GM19372 (cell line): ENCODE measurements around the gene FAM83B.
"Not testable (repeated sequence)": the region's sequence is repeated elsewhere in the genome, so short reads cannot be mapped to it uniquely, and the experiment has no call there.

ENCODE experiments used
- ATAC-seq: cut with Tn5 transposase; IDR thresholded peaks from one replicate; pipeline ENCODE4 v1.9.1; 2021; ENCODE audit warnings: mild to moderate bottlenecking, low read depth, moderate library complexity; ENCODE audit not compliant: unreplicated experiment

FAM83B gene

DNA sequence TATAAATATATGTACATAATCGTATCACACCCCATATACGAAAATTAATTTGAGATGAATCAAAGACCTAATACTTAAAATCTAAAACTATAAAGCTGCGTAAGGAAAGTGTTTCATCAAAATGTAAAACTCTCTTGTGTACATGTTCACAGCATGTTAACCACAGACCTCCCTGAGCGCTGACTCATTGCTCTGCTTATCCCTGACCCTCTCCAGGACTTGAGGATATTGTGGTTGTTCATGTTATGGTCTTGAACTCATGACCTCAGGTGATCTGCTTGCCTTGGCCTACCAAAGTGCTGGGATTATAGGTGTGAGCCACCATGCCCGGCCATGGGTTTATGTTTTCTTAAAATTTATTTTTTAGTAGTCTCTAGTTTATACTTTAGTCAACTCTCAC is 14.2 kb downstream of the FAM83B start:
- ATAC-seq = no peak

DNA sequence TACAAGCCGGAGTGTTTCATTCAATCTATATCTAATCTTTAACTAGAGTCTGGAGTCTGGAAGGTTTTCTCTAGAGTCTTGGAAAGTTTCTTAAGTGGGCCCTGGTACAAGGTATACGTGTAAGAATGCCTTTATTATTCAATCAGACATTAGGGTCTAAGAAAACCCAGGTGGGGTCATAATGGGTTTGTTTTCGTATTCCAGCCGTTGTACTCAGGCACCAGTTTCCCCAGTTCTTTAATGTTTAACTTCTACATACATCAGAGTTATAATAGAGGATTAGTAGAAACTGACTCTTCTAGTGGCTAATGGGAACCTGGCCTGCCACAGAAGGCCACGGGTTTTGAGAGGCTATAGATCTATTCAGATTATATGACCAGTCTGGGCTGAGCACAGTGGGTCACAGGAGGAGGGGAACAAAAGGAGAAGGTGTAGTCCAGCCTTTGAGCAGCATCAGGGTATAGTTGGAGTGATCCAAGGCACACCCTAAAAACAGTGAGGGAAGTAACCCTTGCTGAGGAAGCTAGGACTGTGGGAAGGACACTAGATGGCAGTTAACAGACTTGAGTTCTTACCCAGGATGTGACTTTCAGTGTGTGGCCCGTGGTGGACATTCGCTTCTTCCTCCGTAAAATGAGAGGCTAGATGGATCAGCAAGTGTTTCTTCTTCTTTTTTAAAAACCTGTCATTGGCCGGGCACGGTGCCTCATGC is 15.5 kb downstream of the FAM83B start:
- ATAC-seq = no peak

DNA sequence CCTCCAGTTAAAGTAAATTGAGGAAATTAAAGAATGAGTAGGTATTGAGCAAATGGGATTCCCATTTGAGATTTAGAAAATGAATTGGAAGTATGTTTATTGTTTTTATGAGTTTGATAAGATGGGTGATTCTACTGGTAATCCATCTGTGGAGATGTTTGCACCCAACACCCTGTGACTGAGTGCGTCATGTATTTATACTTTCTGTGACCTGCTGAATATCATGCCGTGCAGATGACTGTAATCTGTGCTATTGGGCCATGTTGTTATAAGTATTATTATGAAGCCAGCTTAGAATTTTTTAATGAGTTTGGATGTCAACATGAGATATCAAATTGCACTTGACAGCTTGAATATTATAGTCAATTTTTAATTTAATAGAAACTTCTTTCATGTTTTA is 17.7 kb downstream of the FAM83B start:
- ATAC-seq = no peak

DNA sequence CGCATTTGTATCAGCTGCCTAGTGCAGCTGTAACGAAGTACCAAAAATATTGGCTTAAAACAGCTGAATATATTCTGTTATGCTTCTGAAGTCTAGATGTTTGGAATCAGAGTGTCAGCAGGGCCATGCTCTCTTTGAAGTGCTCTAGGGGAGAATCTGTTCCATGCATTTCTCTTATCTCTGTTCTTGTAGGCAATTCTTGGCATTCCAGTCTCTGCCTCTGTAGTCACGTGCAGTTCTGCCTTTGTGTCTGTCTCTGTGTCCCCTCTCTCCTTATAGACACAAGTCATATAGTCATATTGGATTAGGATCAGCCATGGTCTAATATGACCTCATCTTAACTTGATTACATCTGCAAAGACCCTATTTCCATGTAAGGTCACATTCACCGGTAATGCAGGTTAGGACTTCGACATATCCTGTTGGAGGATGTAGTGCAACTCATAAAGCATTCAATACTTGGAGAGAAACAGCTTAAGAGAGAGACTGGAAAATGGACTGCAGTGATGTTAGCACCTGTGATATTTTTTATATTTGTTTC is 18.6 kb downstream of the FAM83B start:
- no peak for ATAC-seq

DNA sequence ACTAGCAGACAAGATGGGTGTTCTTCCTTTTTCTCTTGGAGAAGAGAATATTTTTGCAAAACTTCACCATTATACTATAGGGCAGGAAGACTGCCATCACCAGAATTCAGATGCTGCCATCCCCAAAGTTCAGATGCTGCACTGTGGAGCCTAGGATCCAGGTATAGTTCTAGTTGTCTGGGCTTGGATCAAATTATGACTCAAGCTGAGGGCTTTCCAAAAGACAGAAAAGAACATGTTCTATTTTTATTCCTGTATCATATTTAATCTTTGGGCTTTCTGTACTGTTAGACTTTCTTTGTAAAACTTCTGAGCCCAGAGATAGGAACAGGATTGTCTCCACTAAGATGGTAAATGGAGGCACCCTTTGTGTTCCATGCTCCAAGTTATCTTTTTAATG is 22.0 kb downstream of the FAM83B start:
- no peak for ATAC-seq

DNA sequence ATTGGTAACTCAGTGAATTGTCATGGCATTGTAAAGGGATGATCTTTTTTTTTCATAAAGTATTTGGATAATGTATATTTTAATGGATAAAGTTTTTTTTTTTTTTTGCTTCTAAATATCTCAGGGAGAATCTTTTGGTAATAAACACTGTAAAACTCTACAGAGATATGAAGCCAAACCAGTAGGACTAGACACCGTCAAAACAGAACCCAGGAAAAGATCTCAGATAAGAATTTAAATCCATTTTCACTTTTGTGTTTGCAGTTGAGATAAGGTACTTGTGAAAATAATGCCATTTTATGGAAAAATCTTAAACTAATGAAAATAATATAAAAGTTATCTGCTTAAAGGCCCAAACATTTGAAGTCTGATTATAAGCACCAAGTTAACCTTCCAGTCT is 27.0 kb downstream of the FAM83B start:
- no peak for ATAC-seq

DNA sequence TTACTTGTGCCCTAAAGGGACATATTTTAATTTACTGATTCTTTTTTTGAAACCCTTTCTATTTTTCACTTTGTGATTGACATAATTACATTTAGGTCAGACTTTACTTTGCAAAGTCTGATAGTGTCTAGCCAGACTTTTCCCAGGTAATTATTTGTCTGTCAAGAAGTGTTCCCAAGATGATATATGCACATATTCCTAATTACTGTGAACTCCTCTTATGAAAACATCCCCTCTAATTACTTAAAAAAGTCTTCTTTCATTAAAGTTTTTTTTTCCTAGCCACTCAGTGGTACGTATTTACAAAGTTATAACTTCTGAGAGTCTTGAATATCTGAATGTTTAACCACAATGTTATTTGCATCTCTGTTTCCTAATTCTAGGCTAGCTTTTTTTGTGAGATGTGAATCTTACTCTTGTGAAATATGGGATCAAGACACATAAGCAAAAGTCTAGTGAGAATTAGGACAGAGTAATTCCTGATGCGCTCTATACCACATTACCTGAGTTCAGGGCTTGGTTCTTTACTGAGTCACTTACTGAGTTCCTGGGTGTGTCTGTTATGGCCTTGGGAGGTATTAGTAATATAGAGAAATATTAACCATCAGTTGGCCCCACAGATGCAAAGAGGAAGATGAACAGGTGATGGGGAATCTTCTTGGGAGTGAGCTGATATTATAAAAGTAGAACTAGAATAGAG is 27.9 kb downstream of the FAM83B start:
- no peak for ATAC-seq

DNA sequence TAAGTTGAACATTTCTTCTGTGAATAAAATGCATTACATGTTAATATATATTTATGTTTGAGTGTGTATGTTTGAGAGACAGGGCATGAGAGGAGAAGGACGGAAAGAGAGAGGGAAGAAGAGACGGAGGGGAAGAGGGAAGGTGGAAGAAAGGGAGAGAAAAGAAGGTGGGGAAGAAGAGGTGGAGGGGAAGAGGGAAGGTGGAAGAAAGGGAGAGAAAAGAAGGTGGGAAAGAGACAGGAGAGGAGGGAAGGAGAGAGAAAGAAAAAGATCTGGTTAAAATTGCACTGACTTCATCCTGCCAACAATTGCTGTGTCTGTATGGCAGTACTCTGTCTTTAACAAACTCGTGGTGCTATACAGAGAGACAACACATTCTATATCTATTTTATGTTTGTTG is 29.0 kb downstream of the FAM83B start:
- no peak for ATAC-seq

DNA sequence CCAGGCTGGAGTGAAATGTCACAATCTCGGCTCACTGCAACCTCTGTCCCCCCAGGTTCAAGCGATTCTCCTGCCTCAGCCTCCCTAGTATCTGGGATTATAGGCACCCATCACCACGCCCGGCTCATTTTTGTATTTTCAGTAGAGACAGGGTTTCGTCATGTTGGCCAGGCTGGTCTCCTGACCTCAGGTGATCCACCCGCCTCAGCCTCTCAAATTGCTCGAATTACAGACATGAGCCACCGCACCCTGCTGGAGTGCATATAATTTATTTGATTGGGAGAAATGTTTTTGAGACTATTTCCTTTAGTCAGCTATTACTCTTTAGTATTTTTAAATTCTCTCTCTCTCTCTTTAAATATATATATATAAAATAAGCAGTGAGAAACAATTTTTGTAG is 29.8 kb downstream of the FAM83B start:
- no peak for ATAC-seq

DNA sequence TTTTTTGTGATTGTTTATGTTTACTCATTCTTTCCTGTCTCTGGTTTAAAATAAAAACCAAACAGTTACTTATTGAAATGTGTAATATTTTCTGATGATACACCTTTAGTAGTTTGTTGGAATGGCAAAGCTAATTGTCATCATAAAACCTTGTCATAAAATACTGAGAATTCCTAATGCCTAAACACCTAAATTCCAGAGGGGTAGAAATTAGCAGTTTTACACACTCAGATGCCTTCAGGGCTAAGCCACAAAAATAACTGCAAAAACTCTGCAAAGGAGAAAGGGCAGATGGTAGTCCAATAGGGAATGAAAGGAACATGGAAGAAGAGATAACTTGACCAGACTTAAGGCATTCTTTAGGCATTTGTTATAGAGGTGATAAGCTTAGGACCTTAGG is 30.3 kb downstream of the FAM83B start:
- no peak for ATAC-seq

DNA sequence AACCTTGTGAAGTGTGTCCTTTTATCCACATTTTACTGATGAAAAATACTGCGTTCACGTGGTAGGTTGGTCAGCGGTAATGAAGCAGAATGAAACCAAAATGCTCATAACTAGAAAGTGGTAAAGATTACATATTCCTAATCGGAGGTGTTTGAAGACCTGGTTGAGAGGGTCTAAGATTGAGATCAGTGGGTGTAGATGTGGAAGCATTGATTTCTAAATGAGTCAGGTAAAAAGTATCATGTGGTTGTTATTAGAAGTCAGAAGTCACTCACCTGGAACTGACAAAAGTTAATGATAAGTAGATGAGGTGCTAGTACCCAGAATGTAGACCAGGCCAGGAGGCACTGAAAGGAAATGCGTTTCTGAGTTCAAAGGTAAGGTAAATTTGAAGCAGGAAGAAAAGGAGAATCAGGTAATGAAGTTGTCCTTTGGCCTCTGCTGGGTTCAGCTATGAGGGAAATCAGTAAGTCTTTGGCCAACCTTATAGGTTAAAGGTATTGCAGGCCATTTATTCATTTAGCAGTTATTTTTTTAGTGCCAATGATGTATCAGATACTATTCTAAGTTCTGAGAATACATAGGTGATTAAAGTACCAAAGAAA is 31.2 kb downstream of the FAM83B start:
- ATAC-seq = no peak

DNA sequence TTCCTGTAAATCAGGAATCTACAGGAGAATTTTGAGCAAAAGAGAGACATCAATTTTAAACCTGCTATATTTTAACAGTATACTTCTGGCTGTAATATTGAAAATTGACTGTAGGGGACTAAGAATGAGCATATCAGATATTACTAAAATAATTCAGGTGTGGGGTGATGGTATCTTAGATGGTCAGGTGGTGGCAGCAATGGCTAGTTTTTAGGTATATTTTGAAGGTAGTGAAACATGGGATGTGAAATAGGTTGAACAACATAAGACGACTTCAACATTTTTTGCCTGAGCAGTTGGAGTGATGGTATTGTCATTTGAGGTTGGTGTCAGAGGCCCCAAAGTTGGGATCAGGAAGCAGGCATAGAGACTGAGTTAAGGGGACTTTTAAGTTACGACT is 32.1 kb downstream of the FAM83B start:
- ATAC-seq = no peak

DNA sequence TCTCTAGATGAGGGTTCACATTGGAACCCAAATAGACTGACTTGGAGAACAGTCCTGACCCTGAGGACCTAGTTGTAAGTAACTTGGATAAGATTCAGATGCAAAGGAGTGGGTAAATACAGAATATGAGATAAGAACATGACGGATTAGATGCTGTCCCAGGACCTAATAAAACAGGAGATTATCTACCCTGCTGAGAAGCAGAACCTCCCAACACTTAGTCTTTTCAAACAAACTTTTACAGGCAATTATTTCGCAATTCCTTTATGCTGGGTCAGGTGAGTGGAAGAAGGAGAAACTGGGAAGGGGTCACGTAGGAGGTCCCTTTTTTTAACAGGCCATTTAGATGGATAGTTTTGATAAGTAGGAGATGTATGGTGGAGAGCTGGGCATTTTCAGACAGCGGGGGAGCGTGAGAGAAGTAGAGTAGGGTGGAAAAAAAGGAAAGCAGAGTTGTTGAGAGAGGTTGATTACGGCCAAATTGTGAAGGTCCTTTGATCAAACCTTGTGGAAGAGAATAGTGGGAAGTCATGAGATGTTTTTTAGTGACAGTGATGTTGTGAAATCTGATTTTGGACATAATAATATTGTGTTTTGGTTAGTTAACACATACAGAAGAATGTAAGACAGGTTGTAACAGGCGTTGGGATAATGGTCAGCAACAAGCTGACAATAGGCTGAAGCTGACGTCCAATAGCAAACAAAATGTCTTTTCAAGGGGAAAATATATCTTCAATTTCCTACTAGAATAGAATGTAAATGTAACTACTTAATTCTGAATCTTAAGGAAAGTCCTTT is 32.8 kb downstream of the FAM83B start:
- ATAC-seq = no peak

DNA sequence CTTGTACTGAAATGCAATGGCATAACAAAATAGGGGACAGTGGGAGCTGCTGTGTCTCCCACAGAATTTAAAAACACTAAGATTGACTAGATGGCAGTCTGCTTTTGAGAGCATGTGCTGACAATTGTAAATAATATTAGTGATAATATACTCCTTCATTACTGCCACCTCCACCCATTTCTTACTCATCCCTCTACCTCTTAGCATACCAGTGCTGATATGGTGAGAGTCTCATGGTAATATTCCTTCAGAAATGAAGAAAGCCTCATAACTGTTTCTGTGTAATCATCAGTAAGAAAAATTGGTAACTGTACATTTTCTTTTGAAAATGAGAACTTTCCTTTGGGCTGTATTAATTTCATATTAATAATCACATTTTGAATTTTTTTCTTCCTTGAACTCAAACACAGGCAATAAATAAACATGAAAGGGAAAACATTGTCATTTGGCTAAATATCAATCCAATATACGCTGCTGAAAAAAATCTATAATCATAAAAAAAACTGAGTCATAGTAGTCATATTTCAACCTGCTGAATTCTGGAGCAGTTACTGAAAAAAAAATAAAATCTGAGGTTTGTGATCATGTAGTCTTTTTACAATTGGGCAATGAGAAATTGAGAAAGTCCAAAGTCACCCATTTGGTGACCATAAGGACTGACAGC is 34.6 kb downstream of the FAM83B start:
- no peak for ATAC-seq

DNA sequence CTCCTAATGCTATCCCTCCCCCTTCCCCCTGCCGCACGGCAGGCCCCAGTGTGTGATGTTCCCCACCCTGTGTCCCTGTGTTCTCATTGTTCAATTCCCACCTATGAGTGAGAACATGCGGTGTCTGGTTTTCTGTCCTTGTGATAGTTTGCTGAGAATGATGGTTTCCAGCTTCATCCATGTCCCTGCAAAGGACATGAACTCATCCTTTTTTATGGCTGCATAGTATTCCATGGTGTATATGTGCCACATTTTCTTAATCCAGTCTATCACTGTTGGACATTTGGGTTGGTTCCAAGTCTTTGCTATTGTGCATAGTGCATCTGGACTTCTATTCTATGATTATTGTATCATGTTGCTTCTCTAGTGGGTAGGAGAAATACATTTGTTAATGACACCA is 35.3 kb downstream of the FAM83B start:
- ATAC-seq = not testable (repeated sequence)

DNA sequence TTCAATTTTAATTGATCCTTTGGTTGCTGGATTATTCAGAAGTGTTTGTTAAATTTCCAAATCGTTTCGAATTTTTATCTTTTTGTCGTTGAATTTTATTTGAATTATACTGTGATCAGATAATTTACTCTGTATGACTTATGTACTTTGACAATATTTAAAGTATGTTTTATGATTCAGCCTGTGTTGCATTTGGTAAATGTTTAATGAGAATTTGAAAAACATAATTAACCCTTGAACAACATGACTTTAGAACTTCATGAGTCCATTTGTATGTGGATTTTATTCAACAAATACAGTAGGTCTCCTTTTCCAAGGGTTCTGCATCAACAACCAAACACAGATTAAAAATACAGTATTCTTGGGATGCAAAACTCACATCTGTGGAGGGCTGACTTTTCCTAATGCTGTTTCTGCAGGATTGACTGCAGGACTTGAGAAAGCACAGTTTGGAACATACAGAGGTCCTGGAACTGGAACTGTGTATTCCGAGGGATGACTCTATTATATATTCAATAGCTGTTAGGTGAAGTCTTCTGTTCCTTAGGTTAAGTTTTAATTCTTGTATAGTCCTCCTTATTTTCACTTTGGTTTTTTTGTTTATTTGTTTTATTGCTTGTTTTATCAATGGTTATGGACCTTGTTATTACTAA is 40.5 kb downstream of the FAM83B start:
- no peak for ATAC-seq

DNA sequence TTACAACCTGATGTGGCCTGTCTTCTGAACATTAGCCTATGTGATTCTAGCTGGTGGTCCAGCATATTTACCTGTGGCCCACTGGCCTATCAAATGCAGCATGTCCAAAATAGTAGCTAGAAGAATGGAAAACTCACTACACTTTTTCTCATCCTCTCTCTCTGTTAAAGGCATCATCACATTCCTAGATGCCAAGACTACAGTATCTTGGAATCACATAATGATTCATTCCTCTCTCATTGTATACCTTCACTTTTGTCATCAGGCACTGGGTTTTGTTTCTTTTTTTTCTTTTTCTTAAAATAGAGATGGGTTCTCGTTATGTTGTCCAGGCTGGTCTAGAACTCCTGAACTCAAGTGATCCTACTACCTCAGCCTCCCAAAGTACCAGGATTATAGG is 45.0 kb downstream of the FAM83B start:
- ATAC-seq = no peak

DNA sequence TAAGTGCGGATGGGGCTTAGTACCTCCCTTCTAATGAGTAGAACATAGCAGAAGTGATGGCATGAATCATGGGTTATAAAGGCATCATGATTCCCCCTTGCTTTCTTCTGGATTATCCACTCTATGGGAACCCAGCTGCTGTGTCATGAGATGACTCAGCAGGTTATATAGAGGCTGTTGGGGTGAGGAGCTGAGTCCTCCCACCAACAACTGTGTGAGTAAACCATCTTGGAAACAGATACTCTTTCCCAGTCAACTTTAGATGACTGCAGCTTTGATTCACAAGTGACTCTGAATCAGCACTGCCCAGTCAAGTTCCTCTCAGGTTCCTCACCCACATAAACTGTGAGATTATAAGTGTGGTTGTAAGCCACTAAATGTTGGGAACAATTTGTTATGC is 46.3 kb downstream of the FAM83B start:
- ATAC-seq = no peak

DNA sequence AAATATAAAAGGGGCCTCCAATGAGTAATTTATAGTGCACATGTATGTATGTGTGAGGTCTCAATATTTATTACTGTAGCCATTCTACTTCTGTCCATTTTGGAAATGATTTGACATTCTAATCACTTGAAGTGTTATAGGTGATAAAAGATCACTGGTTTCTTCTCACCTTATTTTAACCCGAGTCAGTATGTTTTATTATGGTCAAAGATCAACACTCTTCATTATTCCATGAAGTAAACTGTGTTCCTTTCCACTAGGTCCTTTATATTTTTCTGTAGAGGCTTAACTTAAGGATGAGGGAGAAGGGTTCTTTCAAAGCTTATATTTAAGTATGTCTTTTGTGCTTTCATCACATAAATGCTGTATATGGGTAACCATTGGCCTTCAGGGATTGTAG is 47.2 kb downstream of the FAM83B start:
- ATAC-seq = no peak

DNA sequence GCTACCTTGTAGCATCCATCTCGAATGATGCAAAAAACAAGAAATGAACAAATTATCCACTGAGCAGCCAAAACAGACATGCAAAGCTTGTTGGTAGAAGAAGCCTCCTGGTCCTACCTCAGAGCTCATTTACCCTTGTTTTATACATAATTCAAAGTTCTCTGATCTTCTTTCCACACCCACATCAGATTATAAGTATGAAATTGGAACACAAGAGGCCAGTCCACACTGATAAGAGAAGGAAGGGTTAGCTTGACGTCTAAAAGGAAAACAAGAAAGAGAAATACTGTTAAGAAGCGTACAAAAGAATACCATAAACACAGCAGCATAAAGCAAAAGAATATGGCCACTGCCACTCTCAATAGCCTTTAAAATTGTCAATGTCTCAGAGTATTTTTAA is 49.7 kb downstream of the FAM83B start:
- no peak for ATAC-seq
